K562 (cell line): Measurements from ENCODE around the gene WSCD2. TPM values are rescaled to one million over a fixed set of nuclear protein-coding genes. Genes with fewer than 3 reads are reported as not detected.
A peak's percentile ranks its signal among the peaks of the same experiment; 100 is the strongest.

Experiments
- ARHGAP35 ChIP-seq: fragments of 450-650 bp; IDR thresholded peaks from 2 replicates; pipeline ENCODE4 v1.6.1; 2018; ENCODE audit not compliant: partially characterized antibody
- ARNT ChIP-seq, 2 experiments: fragments of 450-650 bp; IDR thresholded peaks; 2 replicates each; pipeline ENCODE4 v1.6.1; 2016; ENCODE audit warnings: mild to moderate bottlenecking in 1 of 2
- BCL6 ChIP-seq: fragments of 250-450 bp; sonication (Bioruptor Pico); IDR thresholded peaks from 2 replicates; pipeline ENCODE4 v1.4.0; 2020
- CBFB ChIP-seq: sonication (generic); formaldehyde crosslinking; IDR thresholded peaks from 2 replicates; pipeline ENCODE4 v1.4.0; 2020; ENCODE audit warnings: mild to moderate bottlenecking, missing genetic modification reagents
- DMBX1 ChIP-seq: fragments of 250-450 bp; sonication (Bioruptor Pico); IDR thresholded peaks from 2 replicates; pipeline ENCODE4 v1.8.0; 2022; ENCODE audit warnings: inconsistent platforms, mild to moderate bottlenecking, moderate library complexity, borderline replicate concordance
- ETV6 ChIP-seq, 3 experiments: fragments of 150-350 bp in 1 of 3; sonication (generic) in 1 of 3; formaldehyde crosslinking in 1 of 3; IDR thresholded peaks; 2 replicates each; pipeline versions ENCODE4 v1.6.1 to v1.8.0; 2014 to 2022; ENCODE audit warnings: borderline replicate concordance in 2 of 3, low read depth in 2 of 3, antibody characterized with exemption in 1 of 3, low read length in 1 of 3, mild to moderate bottlenecking in 1 of 3, missing genetic modification reagents in 1 of 3
- FOXP1 ChIP-seq: sonication (generic); formaldehyde crosslinking; IDR thresholded peaks from 2 replicates; pipeline ENCODE4 v1.8.0; 2022; ENCODE audit warnings: mild to moderate bottlenecking, missing genetic modification reagents
- GABPB1 ChIP-seq: sonication (generic); formaldehyde crosslinking; IDR thresholded peaks from 2 replicates; pipeline ENCODE4 v1.8.0; 2022; ENCODE audit warnings: mild to moderate bottlenecking, missing genetic modification reagents
- GATA2 ChIP-seq: sonication (generic); formaldehyde crosslinking; IDR thresholded peaks from 2 replicates; pipeline ENCODE4 v1.4.0; 2020; ENCODE audit warnings: mild to moderate bottlenecking, missing genetic modification reagents
- HDAC2 ChIP-seq: fragments of 450-650 bp; IDR thresholded peaks from 2 replicates; pipeline ENCODE4 v1.6.1; 2016; ENCODE audit warnings: mild to moderate bottlenecking
- LEF1 ChIP-seq: fragments of 450-650 bp; IDR thresholded peaks from 2 replicates; pipeline ENCODE4 v1.6.1; 2016; ENCODE audit warnings: mild to moderate bottlenecking
- NELFE ChIP-seq: IDR thresholded peaks from 2 replicates; pipeline ENCODE4 v1.6.1; 2011; ENCODE audit warnings: mild to moderate bottlenecking; ENCODE audit not compliant: insufficient read depth, insufficient read length
- NR2C2 ChIP-seq, 2 experiments: fragments of 200-800 bp in 1 of 2; sonication (Bioruptor generic) in 1 of 2; sonication (generic) in 1 of 2; formaldehyde crosslinking in 1 of 2; IDR thresholded peaks; 2 replicates each; pipeline versions ENCODE4 v1.6.1 to v1.8.0; 2016 to 2022; ENCODE audit warnings: mild to moderate bottlenecking in 1 of 2, missing compliant biosample characterization in 1 of 2, missing genetic modification characterization in 1 of 2, missing genetic modification reagents in 1 of 2
- NR3C1 ChIP-seq: sonication (generic); formaldehyde crosslinking; IDR thresholded peaks from 2 replicates; pipeline ENCODE4 v1.8.1; 2022; ENCODE audit warnings: missing genetic modification reagents
- POLR2AphosphoS5 ChIP-seq: IDR thresholded peaks from 2 replicates; pipeline ENCODE4 v1.6.1; 2011; ENCODE audit warnings: mild to moderate bottlenecking, low read depth, low read length, moderate library complexity; ENCODE audit not compliant: control insufficient read depth, insufficient read depth
- PURB ChIP-seq: sonication (generic); formaldehyde crosslinking; IDR thresholded peaks from 2 replicates; pipeline ENCODE4 v1.9.0; 2021; ENCODE audit warnings: low read depth, mild to moderate bottlenecking, missing genetic modification reagents
- RBM25 ChIP-seq: fragments of 200-400 bp; formaldehyde crosslinking; IDR thresholded peaks from 2 replicates; pipeline ENCODE4 v1.6.1; 2018; ENCODE audit warnings: low read length, low read depth, moderate library complexity; ENCODE audit not compliant: severe bottlenecking
- RBM34 ChIP-seq: fragments of 200-400 bp; formaldehyde crosslinking; IDR thresholded peaks from 2 replicates; pipeline ENCODE4 v1.6.1; 2018; ENCODE audit warnings: low read length, borderline replicate concordance; ENCODE audit not compliant: insufficient read depth
- SAP30 ChIP-seq: fragments of 200-600 bp; sonication (generic); IDR thresholded peaks from 2 replicates; pipeline ENCODE4 v1.6.1; 2012; ENCODE audit warnings: borderline replicate concordance, low read depth, mild to moderate bottlenecking, moderate library complexity, low read length, control low read depth, inconsistent platforms; ENCODE audit not compliant: insufficient read depth, poor library complexity, severe bottlenecking
- SIX5 ChIP-seq, 2 experiments: IDR thresholded peaks; 2 replicates each; pipeline ENCODE4 v1.6.1; 2011; ENCODE audit warnings: low read length in 2 of 2, borderline replicate concordance in 1 of 2, low read depth in 1 of 2, mild to moderate bottlenecking in 1 of 2, moderate library complexity in 1 of 2; ENCODE audit not compliant: insufficient read depth in 1 of 2
- SMAD2 ChIP-seq: fragments of 150-350 bp; IDR thresholded peaks from 2 replicates; pipeline ENCODE4 v1.6.1; 2014; ENCODE audit warnings: low read depth, mild to moderate bottlenecking, low read length
- TGIF2 ChIP-seq: sonication (generic); formaldehyde crosslinking; IDR thresholded peaks from 2 replicates; pipeline ENCODE4 v1.8.1; 2022; ENCODE audit warnings: mild to moderate bottlenecking, missing genetic modification reagents, moderate library complexity
- TOE1 ChIP-seq, 2 experiments: fragments of 450-650 bp in 1 of 2; sonication (generic) in 1 of 2; formaldehyde crosslinking in 1 of 2; IDR thresholded peaks; 2 replicates each; pipeline versions ENCODE4 v1.7.1 to v1.8.0; 2016 to 2022; ENCODE audit warnings: borderline replicate concordance in 2 of 2, mild to moderate bottlenecking in 2 of 2, antibody characterized with exemption in 1 of 2, inconsistent platforms in 1 of 2, low read depth in 1 of 2, missing genetic modification reagents in 1 of 2, moderate library complexity in 1 of 2
- polyA plus RNA-seq, 8 experiments: library from polyadenylated mRNA; depleted of rRNA in 4 of 8; stranded (reverse) in 5 of 8; unstranded in 3 of 8; fragments of >200 nt; fragmentation: Nextera tagmentation in 2 of 8; fragmentation: Illumina TruSeq in 1 of 8; extraction: Ambion mirVana in 2 of 8; extraction: Trizol in 1 of 8; gene quantifications; 2 replicates each; pipeline versions ENCODE4 v1.2.1 to v1.2.3, GENCODE V29; 2011 to 2014; ENCODE audit warnings: inconsistent platforms in 1 of 8, missing spikeins in 1 of 8
- total RNA-seq, 7 experiments: library from RNA; depleted of rRNA in 6 of 7; stranded (reverse); fragments of >200 nt in 6 of 7; fragmentation: Illumina TruSeq in 2 of 7; extraction: Trizol in 2 of 7; gene quantifications; 2 replicates each; pipeline versions ENCODE4 v1.2.1 to v1.2.3, GENCODE V29; 2011 to 2021; ENCODE audit warnings: low replicate concordance in 1 of 7
- TF ChIP-seq, protein P1 (sequence below), 3 experiments: fragments of 200-800 bp in 1 of 3; sonication (Bioruptor generic) in 1 of 3; sonication (generic) in 1 of 3; formaldehyde crosslinking in 1 of 3; IDR thresholded peaks; 2 replicates each; pipeline versions ENCODE4 v1.6.1 to v1.8.0; 2016 to 2022; ENCODE audit warnings: mild to moderate bottlenecking in 2 of 3, missing compliant biosample characterization in 2 of 3, missing genetic modification characterization in 2 of 3, missing genetic modification reagents in 1 of 3
- TF ChIP-seq, protein P2 (sequence below): fragments of 450-650 bp; formaldehyde crosslinking; IDR thresholded peaks from 2 replicates; pipeline ENCODE4 v1.4.0; 2022; ENCODE audit warnings: missing genetic modification characterization

WSCD2 gene
- total and polyA plus RNA-seq, 9 of the 15 experiments (the other 6 are each of a cell fraction or from before 2014, with no cell fraction given) = 0.72 to 14.1 (median 4.0) TPM

DNA sequence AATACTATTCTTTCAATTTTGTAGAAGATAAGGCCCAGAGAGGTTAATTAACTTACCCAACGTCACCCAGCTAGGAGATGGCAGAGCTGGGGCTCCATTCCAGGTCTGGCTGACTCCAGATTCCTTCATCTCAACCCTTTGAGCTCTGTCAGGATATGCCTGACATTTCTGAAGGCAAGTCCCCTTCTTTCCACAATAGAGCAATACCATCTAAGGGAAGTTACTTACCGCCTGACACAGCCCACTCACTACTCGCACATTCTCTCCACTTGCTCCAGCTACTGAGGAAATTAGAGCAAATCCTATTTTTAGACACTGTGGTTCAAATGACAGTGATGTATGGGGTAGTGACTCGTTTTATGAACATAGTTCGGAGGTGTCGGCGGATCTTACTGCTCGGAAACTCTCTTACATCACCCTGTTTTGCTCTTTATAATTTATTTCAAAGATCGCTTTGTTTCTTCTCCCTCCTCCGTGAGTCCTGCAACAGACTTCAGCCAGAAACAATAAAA is 2.0 kb upstream of the WSCD2 start (continued):
- no peak for TF ChIP-seq TOE1 (IDR thresholded peaks at IDR 0.05; ENCODE audit: borderline replicate concordance)
- no peak for TF ChIP-seq TOE1 (CRISPR knock-in tag; IDR thresholded peaks at IDR 0.05; ENCODE audit: borderline replicate concordance, low read depth)
- TF ChIP-seq, protein P1, sequence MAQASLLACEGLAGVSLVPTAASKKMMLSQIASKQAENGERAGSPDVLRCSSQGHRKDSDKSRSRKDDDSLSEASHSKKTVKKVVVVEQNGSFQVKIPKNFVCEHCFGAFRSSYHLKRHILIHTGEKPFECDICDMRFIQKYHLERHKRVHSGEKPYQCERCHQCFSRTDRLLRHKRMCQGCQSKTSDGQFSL (CRISPR knock-in tag; IDR thresholded peaks at IDR 0.05) = no peak
- TF ChIP-seq, protein P1 (tag; IDR thresholded peaks at IDR 0.05) = no peak
- no peak for TF ChIP-seq NELFE
- TF ChIP-seq LEF1 = no peak
- TF ChIP-seq NR3C1 = no peak
- TF ChIP-seq GABPB1 (CRISPR knock-in tag) = no peak
- no peak for TF ChIP-seq DMBX1
- TF ChIP-seq ARHGAP35 = no peak
- TF ChIP-seq PURB = no peak
- peak; percentile 95 for TF ChIP-seq RBM25
- no peak for TF ChIP-seq TGIF2 (CRISPR knock-in tag)
- no peak for TF ChIP-seq GATA2
- no peak for TF ChIP-seq FOXP1
- no peak for TF ChIP-seq SIX5 (IDR thresholded peaks at IDR 0.05; ENCODE audit: borderline replicate concordance in 1 of 2, insufficient read depth in 1 of 2, low read depth in 1 of 2, low read length in 2 of 2)
- no peak for TF ChIP-seq RBM34
- no peak for TF ChIP-seq ETV6 (IDR thresholded peaks at IDR 0.05; ENCODE audit: borderline replicate concordance in 1 of 2, low read depth in 2 of 2, low read length in 1 of 2)
- TF ChIP-seq ETV6 (CRISPR knock-in tag; IDR thresholded peaks at IDR 0.05; ENCODE audit: borderline replicate concordance) = no peak
- no peak for TF ChIP-seq CBFB (CRISPR knock-in tag)
- peak; percentile 74 for TF ChIP-seq HDAC2
- no peak for TF ChIP-seq SMAD2
- no peak for TF ChIP-seq SAP30
- TF ChIP-seq ARNT (IDR thresholded peaks at IDR 0.05) = no peak
- no peak for TF ChIP-seq BCL6
- no peak for TF ChIP-seq NR2C2 (CRISPR knock-in tag; IDR thresholded peaks at IDR 0.05)
- TF ChIP-seq NR2C2 (tag; IDR thresholded peaks at IDR 0.05) = no peak
- TF ChIP-seq POLR2AphosphoS5 = no peak
- TF ChIP-seq, protein P2, sequence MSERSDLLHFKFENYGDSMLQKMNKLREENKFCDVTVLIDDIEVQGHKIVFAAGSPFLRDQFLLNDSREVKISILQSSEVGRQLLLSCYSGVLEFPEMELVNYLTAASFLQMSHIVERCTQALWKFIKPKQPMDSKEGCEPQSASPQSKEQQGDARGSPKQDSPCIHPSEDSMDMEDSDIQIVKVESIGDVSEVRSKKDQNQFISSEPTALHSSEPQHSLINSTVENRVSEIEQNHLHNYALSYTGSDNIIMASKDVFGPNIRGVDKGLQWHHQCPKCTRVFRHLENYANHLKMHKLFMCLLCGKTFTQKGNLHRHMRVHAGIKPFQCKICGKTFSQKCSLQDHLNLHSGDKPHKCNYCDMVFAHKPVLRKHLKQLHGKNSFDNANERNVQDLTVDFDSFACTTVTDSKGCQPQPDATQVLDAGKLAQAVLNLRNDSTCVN (CRISPR knock-in tag) = no peak
